Sigmoid colon (tissue), 3 donors: ENCODE measurements around the gene KIF26B.

Experiments
- CTCF ChIP-seq, 4 experiments: fragments of 450-650 bp in 3 of 4; fragments of 200-600 bp in 1 of 4; IDR thresholded peaks; one replicate each; pipeline ENCODE4 v1.5.1; 2016 to 2019; ENCODE audit warnings: antibody characterized with exemption in 4 of 4, mild to moderate bottlenecking in 3 of 4, moderate library complexity in 2 of 4
- POLR2A ChIP-seq, 2 donors: fragments of 450-650 bp; IDR thresholded peaks; one replicate each; pipeline ENCODE4 v1.6.1; 2016; ENCODE audit warnings: antibody characterized with exemption in 2 of 2, mild to moderate bottlenecking in 2 of 2, moderate library complexity in 2 of 2

GRCh38 chr1:245591346-245592188, 436.8 kb downstream of the KIF26B start:
- TF ChIP-seq CTCF (IDR thresholded peaks at IDR 0.05) (no peak), POLR2A (IDR thresholded peaks at IDR 0.05) (no peak)
